ENCODE data around the gene VAMP4. TPM values are rescaled to one million over a fixed set of nuclear protein-coding genes. Genes with fewer than 3 reads are reported as not detected.
"Not testable (repeated sequence)": the region's sequence is repeated elsewhere in the genome, so short reads cannot be mapped to it uniquely, and the experiment has no call there.

Gene VAMP4
- total RNA-seq, 2 experiments from 2014 or later: 14.7 to 16.1 TPM

DNA sequence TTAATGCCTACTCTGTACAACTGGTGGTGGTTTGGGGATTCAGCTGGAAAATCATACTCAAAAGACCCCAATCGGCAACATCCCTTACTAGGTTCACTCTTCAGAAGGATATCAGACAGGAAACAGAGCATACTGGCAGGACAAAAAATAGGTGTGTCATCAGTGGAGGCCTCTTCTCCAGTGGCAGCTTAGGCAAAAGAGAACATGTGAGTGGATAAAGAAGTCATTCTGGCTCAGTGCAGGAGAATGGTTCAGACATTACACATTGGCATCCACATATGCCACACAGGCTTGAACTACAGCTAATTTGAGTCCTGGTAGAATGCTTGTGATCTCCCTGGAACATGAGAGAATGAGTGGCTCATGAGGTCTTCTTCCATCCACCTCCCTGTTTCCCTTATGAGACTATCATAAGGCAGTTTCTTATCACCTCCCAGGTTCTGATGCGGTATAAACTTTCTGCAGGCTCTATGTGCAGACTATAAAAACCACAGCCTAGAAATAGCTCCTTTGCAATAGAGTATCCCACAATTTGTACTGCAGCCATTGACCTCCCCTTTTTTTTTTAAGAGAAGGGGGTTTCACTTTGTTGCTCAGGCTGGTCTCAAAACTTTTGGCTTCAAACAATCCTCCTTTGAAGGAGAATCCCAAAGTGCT, 24.7 kb downstream of the VAMP4 start:
- no peak overlapping the region for H3K4me3 Mint-ChIP-seq
- ChIA-PET CTCF (interaction anchor here (1.2 kb wide), 1 partner anchor 72 kb away, joined by 3 read pairs; no protein-coding TSS in a partner anchor), POLR2A (no interaction called here)
- H3K36me3 Mint-ChIP-seq (ENCODE audit: low read depth): peaks cover 14% of the 10 kb centered on the region
- H3K27ac Mint-ChIP-seq: no peak overlapping the region
- H3K4me1 Mint-ChIP-seq: peaks cover 1% of the 10 kb centered on the region
- no peaks in the 10 kb centered on the region for H3K27me3 Mint-ChIP-seq
- DNase-seq: no peak
- H3K9me3 Mint-ChIP-seq: peaks cover 4% of the 10 kb centered on the region

DNA sequence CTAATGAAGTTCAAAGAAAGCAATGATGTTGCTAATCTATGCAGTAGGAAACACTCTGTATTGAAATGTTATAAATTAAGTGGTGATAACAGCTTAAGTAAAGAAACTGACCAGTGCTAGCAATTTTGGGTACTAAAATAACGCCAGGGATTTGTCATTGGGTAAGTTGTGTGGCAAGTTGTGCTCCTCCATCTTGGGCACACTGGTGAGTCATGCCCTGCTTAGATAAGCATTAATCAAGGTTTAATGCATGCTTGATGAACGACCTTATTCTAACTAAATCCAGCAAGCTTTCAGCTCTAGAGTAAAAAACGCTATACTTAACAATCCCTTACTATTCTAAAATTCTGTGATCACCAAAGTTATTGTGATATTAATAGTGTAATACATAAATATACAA, 25.2 kb downstream of the VAMP4 start:
- Mint-ChIP-seq H3K4me3 (no peak overlapping the region), H3K4me1 (peaks cover 1% of the 10 kb centered on the region), H3K36me3 (ENCODE audit: low read depth) (peaks cover 13% of the 10 kb centered on the region), H3K27ac (no peak overlapping the region), H3K27me3 (no peaks in the 10 kb centered on the region), H3K9me3 (peaks cover 4% of the 10 kb centered on the region)
- POLR2A ChIA-PET: no interaction called here
- no peak for DNase-seq
- CTCF ChIA-PET: interaction anchor here (1.2 to 1.8 kb wide), 4 partner anchors 13 to 71 kb away, joined by 3 to 6 read pairs (median 4); no protein-coding TSS in a partner anchor

DNA sequence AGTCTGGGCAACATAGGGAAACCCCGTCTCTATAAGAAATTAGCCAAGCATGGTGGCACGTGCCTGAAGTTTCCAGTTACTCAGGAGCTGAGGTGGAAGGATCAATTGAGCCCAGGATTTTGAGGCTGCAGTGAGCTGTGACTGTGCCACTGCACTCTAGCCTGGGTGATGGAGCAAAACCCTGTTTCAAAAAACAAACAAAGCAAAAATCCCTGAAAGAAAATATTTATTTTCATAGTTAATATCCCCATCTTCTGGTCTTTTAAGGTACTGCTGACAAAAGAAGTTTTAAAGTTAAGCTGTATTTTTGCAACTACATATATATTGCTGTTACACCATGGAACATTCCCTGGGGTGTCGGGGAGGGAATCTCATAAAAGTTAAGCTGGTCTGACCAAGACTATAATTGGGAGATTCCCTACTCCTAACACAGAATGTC, 26.0 kb downstream of the VAMP4 start:
- ChIA-PET CTCF (interaction anchor here (1.2 to 1.8 kb wide), 5 partner anchors 13 to 71 kb away, joined by 3 to 6 read pairs (median 4); no protein-coding TSS in a partner anchor), POLR2A (no interaction called here)
- H3K9me3 Mint-ChIP-seq: peaks cover under 1% of the 10 kb centered on the region

DNA sequence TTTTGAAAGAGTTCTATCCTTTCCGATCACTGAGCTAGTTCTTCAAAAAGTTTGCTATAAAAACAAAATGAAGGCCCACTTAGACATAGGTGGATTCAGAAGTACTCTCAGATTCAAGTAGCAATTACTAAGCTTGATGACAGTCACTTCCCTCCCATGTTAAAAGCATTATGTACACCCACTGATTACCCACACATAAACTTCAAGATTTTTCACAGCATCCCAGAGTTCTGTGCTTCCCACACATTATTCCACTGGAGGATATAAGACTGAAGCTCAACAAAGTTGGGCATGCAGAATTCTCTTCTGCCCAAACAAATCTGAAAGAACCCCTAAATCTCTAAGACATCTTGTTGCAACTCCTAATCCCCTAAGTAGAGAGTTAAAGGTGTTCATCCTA, 29.5 kb downstream of the VAMP4 start:
- Mint-ChIP-seq H3K4me1 (no peaks in the 10 kb centered on the region), H3K4me3 (no peak overlapping the region), H3K9me3 (no peaks in the 10 kb centered on the region), H3K27me3 (no peaks in the 10 kb centered on the region), H3K27ac (no peak overlapping the region), H3K36me3 (ENCODE audit: low read depth) (peaks cover 20% of the 10 kb centered on the region)
- no peak for DNase-seq
- ChIA-PET CTCF (interaction anchor here (1.0 kb wide), 1 partner anchor 203 kb away, joined by 3 read pairs; no protein-coding TSS in a partner anchor), POLR2A (no interaction called here)

More for the DNA sequence above, 26.0 kb downstream of the VAMP4 start:
- H3K4me3 Mint-ChIP-seq: no peak overlapping the region
- H3K4me1 Mint-ChIP-seq: peaks cover 1% of the 10 kb centered on the region
- H3K36me3 Mint-ChIP-seq (ENCODE audit: low read depth): peaks cover 11% of the 10 kb centered on the region
- no peak overlapping the region for H3K27ac Mint-ChIP-seq
- no peaks in the 10 kb centered on the region for H3K27me3 Mint-ChIP-seq
- no peak for DNase-seq

DNA sequence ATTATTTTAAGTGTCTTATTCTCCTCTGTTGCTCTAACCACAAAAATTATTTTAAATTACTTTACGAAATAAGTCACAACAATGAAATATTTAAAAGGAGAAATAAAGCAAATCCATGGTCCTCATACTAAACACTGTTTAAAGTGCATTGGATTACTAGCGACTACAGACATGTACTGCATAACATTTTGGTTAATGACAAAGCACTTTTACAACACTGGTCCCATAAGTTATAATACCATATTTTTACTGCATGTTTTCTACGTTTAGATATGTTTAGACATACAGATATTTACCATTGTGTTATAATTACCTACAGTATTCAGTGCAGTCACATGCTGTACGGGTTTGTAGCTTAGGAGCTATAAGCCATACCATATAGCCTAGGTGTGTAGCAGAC, 30.2 kb downstream of the VAMP4 start:
- H3K27me3 Mint-ChIP-seq: no peaks in the 10 kb centered on the region
- ChIA-PET POLR2A (no interaction called here), CTCF (interaction anchor here (1.0 kb wide), 1 partner anchor 202 kb away, joined by 3 read pairs; no protein-coding TSS in a partner anchor)
- H3K36me3 Mint-ChIP-seq (ENCODE audit: low read depth): peaks cover 17% of the 10 kb centered on the region
- H3K4me3 Mint-ChIP-seq: no peak overlapping the region
- no peaks in the 10 kb centered on the region for H3K4me1 Mint-ChIP-seq
- H3K27ac Mint-ChIP-seq: no peak overlapping the region
- no peaks in the 10 kb centered on the region for H3K9me3 Mint-ChIP-seq
- no peak for DNase-seq

DNA sequence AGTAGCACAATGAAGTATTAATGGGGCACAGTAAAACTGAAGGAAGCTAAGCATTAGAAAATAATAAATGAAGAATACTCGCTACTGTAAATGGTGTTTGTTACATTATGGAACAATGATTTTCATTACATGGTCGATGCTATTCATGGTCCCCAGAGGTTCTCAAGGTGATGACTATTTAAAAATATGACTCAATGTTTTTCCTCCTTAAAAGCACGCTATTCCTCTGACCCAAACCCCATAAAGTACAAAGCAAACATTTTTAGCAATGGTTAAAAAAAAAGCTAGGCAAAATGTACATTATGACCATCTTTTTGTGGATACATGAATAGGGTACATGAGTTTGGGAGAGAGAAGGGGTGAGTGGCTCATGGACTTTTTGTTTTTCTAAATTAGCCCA, 34.3 kb downstream of the VAMP4 start:
- no peaks in the 10 kb centered on the region for H3K4me1 Mint-ChIP-seq
- ChIA-PET CTCF (interaction anchor here (0.6 to 1.5 kb wide), 2 partner anchors 13 to 27 kb away, joined by 3 read pairs; no protein-coding TSS in a partner anchor), POLR2A (no interaction called here)
- no peak overlapping the region for H3K4me3 Mint-ChIP-seq
- DNase-seq: no peak
- no peak overlapping the region for H3K27ac Mint-ChIP-seq
- peaks cover 23% of the 10 kb centered on the region for H3K36me3 Mint-ChIP-seq (ENCODE audit: low read depth)
- H3K9me3 Mint-ChIP-seq: no peaks in the 10 kb centered on the region
- H3K27me3 Mint-ChIP-seq: no peaks in the 10 kb centered on the region

DNA sequence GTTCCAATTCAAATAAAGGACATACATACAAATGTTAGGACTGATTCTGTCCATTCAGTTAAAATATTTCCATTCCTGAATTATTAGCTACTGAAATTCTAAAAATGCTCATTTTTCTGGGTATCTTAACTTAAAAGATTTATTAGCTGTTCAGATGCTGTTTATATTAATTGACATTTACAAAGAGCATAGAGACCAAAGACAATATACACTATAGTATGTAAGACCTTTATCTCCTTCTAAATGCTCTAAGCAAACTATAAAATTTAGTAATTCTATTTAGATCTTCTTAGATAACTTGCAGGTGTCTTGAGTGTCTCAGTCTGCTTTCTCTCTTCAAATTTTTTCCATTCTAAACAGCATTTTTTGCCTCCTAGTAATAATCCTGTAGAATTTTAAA, 39.3 kb downstream of the VAMP4 start:
- Mint-ChIP-seq H3K36me3 (ENCODE audit: low read depth) (peaks cover 17% of the 10 kb centered on the region), H3K27me3 (no peaks in the 10 kb centered on the region), H3K27ac (no peak overlapping the region), H3K9me3 (no peaks in the 10 kb centered on the region), H3K4me3 (no peak overlapping the region), H3K4me1 (no peaks in the 10 kb centered on the region)
- no peak for DNase-seq
- CTCF ChIA-PET: no interaction called here
- POLR2A ChIA-PET: no interaction called here

DNA sequence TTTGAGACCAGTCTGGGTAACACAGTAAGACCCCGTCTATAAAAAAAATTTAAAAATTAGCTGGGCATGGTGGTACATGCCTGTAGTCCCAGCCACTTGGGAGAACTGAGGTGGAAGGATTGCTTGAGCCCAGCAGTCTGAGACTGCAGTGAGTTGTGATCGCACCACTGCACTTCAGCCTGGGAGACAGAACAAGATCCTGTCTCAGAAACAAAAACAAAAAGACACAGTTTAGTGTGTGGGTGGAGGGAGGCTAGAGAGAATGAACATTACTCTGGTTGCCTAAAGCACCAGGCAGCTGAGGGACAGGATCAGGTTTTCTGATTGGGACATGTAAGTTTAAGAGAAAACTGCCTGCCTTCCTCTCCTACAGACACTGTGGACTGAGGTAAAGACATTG, 42.3 kb downstream of the VAMP4 start:
- Mint-ChIP-seq H3K9me3 (peaks cover 2% of the 10 kb centered on the region), H3K36me3 (ENCODE audit: low read depth) (peaks cover 13% of the 10 kb centered on the region), H3K27me3 (no peaks in the 10 kb centered on the region), H3K27ac (no peak overlapping the region), H3K4me3 (no peak overlapping the region), H3K4me1 (no peaks in the 10 kb centered on the region)
- POLR2A ChIA-PET: no interaction called here
- no peak for DNase-seq
- CTCF ChIA-PET: no interaction called here

DNA sequence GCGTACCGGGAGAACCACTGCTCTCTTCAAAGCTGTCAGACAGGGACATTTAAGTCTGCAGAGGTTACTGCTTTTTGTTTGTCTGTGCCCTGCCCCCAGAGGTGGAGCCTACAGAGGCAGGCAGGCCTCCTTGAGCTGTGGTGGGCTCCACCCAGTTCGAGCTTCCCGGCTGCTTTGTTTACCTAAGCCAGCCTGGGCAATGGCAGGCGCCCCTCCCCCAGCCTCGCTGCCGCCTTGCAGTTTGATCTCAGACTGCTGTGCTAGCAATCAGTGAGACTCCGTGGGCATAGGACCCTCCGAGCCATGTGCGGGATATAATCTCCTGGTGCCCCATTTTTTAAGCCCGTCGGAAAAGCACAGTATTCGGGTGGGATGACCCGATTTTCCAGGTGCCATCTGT, 46.1 kb downstream of the VAMP4 start:
- H3K36me3 Mint-ChIP-seq (ENCODE audit: low read depth): not testable (repeated sequence)

DNA sequence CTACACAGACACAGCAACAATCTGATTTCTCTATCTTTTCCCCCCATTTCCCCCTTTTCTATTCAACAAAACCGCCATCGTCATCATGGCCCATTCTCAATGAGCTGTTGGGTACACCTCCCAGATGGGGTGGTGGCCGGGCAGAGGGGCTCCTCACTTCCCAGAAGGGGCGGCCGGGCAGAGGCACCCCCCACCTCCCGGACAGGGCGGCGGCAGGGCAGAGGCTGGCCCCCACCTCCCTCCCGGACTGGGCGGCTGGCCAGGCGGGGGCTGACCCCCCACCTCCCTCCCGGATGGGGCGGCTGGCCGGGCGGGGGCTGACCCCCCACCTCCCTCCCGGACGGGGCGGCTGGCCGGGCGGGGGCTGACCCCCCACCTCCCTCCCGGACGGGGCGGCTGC, 48.3 kb downstream of the VAMP4 start:
- POLR2A ChIA-PET; H3K36me3 Mint-ChIP-seq (ENCODE audit: low read depth); H3K9me3 Mint-ChIP-seq; H3K27me3 Mint-ChIP-seq; H3K27ac Mint-ChIP-seq; CTCF ChIA-PET; DNase-seq; H3K4me3 Mint-ChIP-seq; H3K4me1 Mint-ChIP-seq: not testable (repeated sequence)

More for the DNA sequence above, 46.1 kb downstream of the VAMP4 start:
- H3K4me1 Mint-ChIP-seq, H3K9me3 Mint-ChIP-seq, H3K27ac Mint-ChIP-seq, H3K27me3 Mint-ChIP-seq, DNase-seq, H3K4me3 Mint-ChIP-seq, POLR2A ChIA-PET, CTCF ChIA-PET: not testable (repeated sequence)

DNA sequence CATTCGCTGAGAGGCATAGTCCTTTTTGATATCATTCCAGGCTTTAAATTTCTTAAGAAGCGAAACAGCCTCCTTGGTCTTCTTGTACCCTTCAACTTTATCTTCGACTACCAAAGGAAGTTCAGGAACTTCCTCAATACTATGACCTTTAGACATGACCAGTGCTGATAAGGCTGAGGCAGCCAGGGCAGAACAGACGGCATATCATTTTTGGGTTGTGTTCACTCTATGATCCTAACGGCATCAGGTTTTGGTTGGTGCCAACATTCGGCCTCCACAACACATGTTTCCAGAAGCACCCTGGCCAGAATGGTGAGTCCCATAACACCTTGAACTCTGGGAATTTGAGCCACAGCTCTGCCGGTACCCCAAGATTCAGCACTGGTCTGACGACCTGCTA, 58.0 kb downstream of the VAMP4 start:
- Mint-ChIP-seq H3K4me1 (no peaks in the 10 kb centered on the region), H3K4me3 (no peak overlapping the region), H3K27ac (no peak overlapping the region), H3K36me3 (ENCODE audit: low read depth) (no peaks in the 10 kb centered on the region), H3K27me3 (peaks cover 4% of the 10 kb centered on the region), H3K9me3 (no peaks in the 10 kb centered on the region)
- ChIA-PET CTCF (no interaction called here), POLR2A (no interaction called here)
- no peak for DNase-seq

DNA sequence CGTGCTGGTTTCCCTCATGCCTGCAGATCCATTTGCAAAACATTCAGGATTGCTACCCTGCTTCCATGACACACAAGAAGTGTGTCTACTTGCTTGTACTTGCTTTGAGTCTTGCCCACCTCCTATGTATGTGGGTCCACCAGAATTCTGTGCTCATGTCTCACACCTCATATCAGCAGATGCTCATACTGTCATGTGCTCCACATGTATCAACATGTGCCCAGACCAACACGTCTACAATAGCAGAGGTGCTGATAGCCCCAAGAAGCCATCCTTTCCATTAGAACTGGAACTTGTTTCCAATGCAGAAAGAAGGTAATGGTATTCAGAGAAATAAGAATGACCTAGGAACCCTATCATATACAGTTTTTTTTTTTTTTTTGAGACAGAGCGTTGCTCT, 61.5 kb downstream of the VAMP4 start:
- DNase-seq: no peak
- Mint-ChIP-seq H3K27me3 (peaks cover 11% of the 10 kb centered on the region), H3K9me3 (no peaks in the 10 kb centered on the region), H3K4me3 (no peak overlapping the region), H3K4me1 (no peaks in the 10 kb centered on the region), H3K27ac (no peak overlapping the region), H3K36me3 (ENCODE audit: low read depth) (no peaks in the 10 kb centered on the region)
- POLR2A ChIA-PET: no interaction called here
- CTCF ChIA-PET: interaction anchor here (0.6 kb wide), 1 partner anchor 27 kb away, joined by 3 read pairs; no protein-coding TSS in a partner anchor

DNA sequence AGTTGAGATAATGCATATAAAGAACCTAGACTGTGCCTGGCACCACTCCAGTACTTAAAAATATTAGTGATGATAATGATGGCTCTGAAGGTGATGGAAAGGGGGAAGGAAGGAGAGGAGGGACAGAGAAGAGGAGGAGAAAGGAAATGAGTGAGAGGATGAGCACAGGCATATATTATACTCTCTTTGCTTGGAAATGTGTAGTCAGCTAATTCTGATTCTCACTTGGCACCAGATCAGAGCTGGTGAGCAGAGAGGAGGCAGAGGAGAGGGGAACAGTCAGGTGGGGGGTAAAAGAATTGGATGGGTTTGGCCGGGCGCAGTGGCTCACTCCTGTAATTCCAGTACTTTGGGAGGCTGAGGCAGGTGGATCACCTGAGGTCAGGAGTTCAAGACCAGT, 65.0 kb downstream of the VAMP4 start:
- Mint-ChIP-seq H3K27ac (no peak overlapping the region), H3K4me1 (no peaks in the 10 kb centered on the region), H3K36me3 (ENCODE audit: low read depth) (no peaks in the 10 kb centered on the region), H3K27me3 (peaks cover 20% of the 10 kb centered on the region), H3K4me3 (no peak overlapping the region), H3K9me3 (no peaks in the 10 kb centered on the region)
- DNase-seq: no peak
- ChIA-PET POLR2A (no interaction called here), CTCF (interaction anchor here (0.9 kb wide), 1 partner anchor 30 kb away, joined by 5 read pairs; no protein-coding TSS in a partner anchor)

Data from activated CD4-positive, alpha-beta T cell treated with anti-CD3 and anti-CD28 coated beads, Interleukin-2, amount 10 ng/mL, durations not matched to agents 7 days and 5 days (primary cell).